Right cardiac atrium (tissue), 5 donors: ENCODE data around the gene STARD3. TPM values are rescaled to one million over a fixed set of nuclear protein-coding genes. Genes with fewer than 3 reads are reported as not detected.
"Not testable (repeated sequence)": the region's sequence is repeated elsewhere in the genome, so short reads cannot be mapped to it uniquely, and the experiment has no call there.

Source experiments
- ATAC-seq, 2 donors: fragments of 200-7000 bp; cut with Tn5 transposase; one replicate each; pipeline versions ENCODE4 v1.8.0 to v1.9.1; 2020; ENCODE audit warnings: moderate library complexity in 2 of 2, mild to moderate bottlenecking in 1 of 2
- DNase-seq, 3 donors: peaks; one replicate each; pipeline ENCODE4 v3.0.0-alpha.2; 2020
- H3K27ac ChIP-seq: one replicate; pipeline ENCODE4 v1.5.1; 2013; ENCODE audit warnings: mild to moderate bottlenecking, low read length, control low read depth, moderate library complexity
- H3K27me3 ChIP-seq: one replicate; pipeline ENCODE4 v1.6.1; 2013; ENCODE audit not compliant: control insufficient read depth, insufficient read depth
- H3K4me1 ChIP-seq: one replicate; pipeline ENCODE4 v1.6.1; 2013; ENCODE audit warnings: low read length; ENCODE audit not compliant: control insufficient read depth, insufficient read depth
- H3K4me3 ChIP-seq: one replicate; pipeline ENCODE4 v1.5.1; 2013; ENCODE audit warnings: low read length, control low read depth
- H3K9me3 ChIP-seq: one replicate; pipeline ENCODE4 v1.6.1; 2013; ENCODE audit warnings: low read length; ENCODE audit not compliant: control insufficient read depth
- WGBS: extraction: QIAGEN DNeasy Blood & Tissue Kit; methylation state at CpG from one replicate; pipeline ENCODE4 v1.1.7; 2013; 5-methylcytosine and 5-hydroxymethylcytosine counted together
- intact Hi-C, 4 donors: fragments of 100-400 bp; cut with DNase I; formaldehyde crosslinking; loops; one replicate each; pipeline versions ENCODE4 v1.11.0 to v1.14.0; 2022 to 2023
- polyA plus RNA-seq: library from polyadenylated mRNA; stranded (reverse); fragments of 200-250 nt; gene quantifications from one replicate; pipeline ENCODE4 v1.2.3, GENCODE V29; 2013
- total RNA-seq, 4 donors: library from RNA; stranded (reverse); fragmentation: NEBNext Ultra II Directional; extraction: Animal tissue kit (Norgen Biotek cat#: 25700); gene quantifications; one replicate each; pipeline ENCODE4 v1.2.1, GENCODE V29; 2021
- donor health status: healthy with polysubstance abuse.
- donor health status: DM: no; HTN: yes; CAD: no.
- donor health status: DM: no; HTN: no; CAD: no.
- donor health status: DM: no; HTN: yes; CAD: no; lungs with severe emphysema.
- donor health status: DM: yes; HTN: yes; CAD: no.

STARD3 gene
- total and polyA plus RNA-seq, 5 donors, result 19.2 to 26.2 (median 22.7) TPM

GRCh38 chr17:39709998-39710964 lies 73.3 kb downstream of the STARD3 start:
- DNase-seq (no peak), ATAC-seq (no peak)
- Histone ChIP-seq H3K27me3 (no peaks in the 10 kb centered on the region), H3K27ac (no peak overlapping the region), H3K4me3 (no peak overlapping the region), H3K4me1 (peaks cover 3% of the 10 kb centered on the region), H3K9me3 (no peaks in the 10 kb centered on the region)
- 89% methylated on average over 20 of the region's 20 CpGs for WGBS
- intact Hi-C loops, result loop anchor here in 1 of 4 donors (10.0 kb wide), 1 partner anchor 65 kb away; no protein-coding TSS in a partner anchor

- intact Hi-C loops, H3K9me3 ChIP-seq, H3K27ac ChIP-seq, DNase-seq, H3K27me3 ChIP-seq, H3K4me1 ChIP-seq, ATAC-seq, H3K4me3 ChIP-seq: not testable (repeated sequence)
- WGBS, result 85% methylated on average over 11 of the region's 11 CpGs
These were observed 74.1 kb downstream of the STARD3 start for GRCh38 chr17:39711071-39711470.

- DNase-seq, result peak in 1 of 3 donors; percentile 38
- intact Hi-C loops, result no loop called here
- Histone ChIP-seq H3K4me1 (no peaks in the 10 kb centered on the region), H3K4me3 (no peak overlapping the region), H3K9me3 (no peaks in the 10 kb centered on the region), H3K27ac (no peak overlapping the region), H3K27me3 (no peaks in the 10 kb centered on the region)
- no peak for ATAC-seq
- 85% methylated on average over 10 of the region's 10 CpGs for WGBS
These were observed 74.9 kb downstream of the STARD3 start for GRCh38 chr17:39711851-39712250.

Other genes starting within 250 kb of the STARD3 start
- 10 to 100 TPM in 2 of 4 donors, 1 to 10 TPM in 2; 8.6 to 12.4 (median 10.7) TPM for gene FBXL20, start 235.5 kb upstream of the STARD3 start, total RNA-seq
- 4.0 TPM for gene FBXL20, start 235.5 kb upstream of the STARD3 start, polyA plus RNA-seq
- gene MED1, start 185.9 kb upstream of the STARD3 start, total RNA-seq, result 10 to 100 TPM; 21.4 to 25.8 (median 23.5) TPM
- 8.9 TPM for gene MED1, start 185.9 kb upstream of the STARD3 start, polyA plus RNA-seq
- gene CDK12, start 175.7 kb upstream of the STARD3 start, total RNA-seq, result 10 to 100 TPM; 24.9 to 27.9 (median 25.9) TPM
- gene CDK12, start 175.7 kb upstream of the STARD3 start, polyA plus RNA-seq, result 8.2 TPM
- not detected for gene NEUROD2, start 29.2 kb upstream of the STARD3 start, total RNA-seq
- gene NEUROD2, start 29.2 kb upstream of the STARD3 start, polyA plus RNA-seq, result not detected
- 1 to 10 TPM; 2.0 to 6.6 (median 2.4) TPM for gene PPP1R1B, start 10.2 kb upstream of the STARD3 start, total RNA-seq
- gene PPP1R1B, start 10.2 kb upstream of the STARD3 start, polyA plus RNA-seq, result 4.4 TPM
- 1,000 to 10,000 TPM; 2,357 to 4,356 (median 2,957) TPM for gene TCAP, start 28.2 kb downstream of the STARD3 start, total RNA-seq
- 4,928 TPM for gene TCAP, start 28.2 kb downstream of the STARD3 start, polyA plus RNA-seq
- gene PNMT, start 31.3 kb downstream of the STARD3 start, total RNA-seq, result 10 to 100 TPM; 18.1 to 39.6 (median 21.3) TPM
- gene PNMT, start 31.3 kb downstream of the STARD3 start, polyA plus RNA-seq, result 32.7 TPM
- gene PGAP3, start 50.9 kb downstream of the STARD3 start, total RNA-seq, result 10 to 100 TPM; 12.9 to 24.0 (median 15.2) TPM
- 13.6 TPM for gene PGAP3, start 50.9 kb downstream of the STARD3 start, polyA plus RNA-seq
- 100 to 1,000 TPM in 3 of 4 donors, 10 to 100 TPM in 1; 99.2 to 178 (median 114) TPM for gene ERBB2, start 62.9 kb downstream of the STARD3 start, total RNA-seq
- gene ERBB2, start 62.9 kb downstream of the STARD3 start, polyA plus RNA-seq, result 56.4 TPM
- 10 to 100 TPM; 53.6 to 67.8 (median 61.8) TPM for gene MIEN1, start 93.4 kb downstream of the STARD3 start, total RNA-seq
- gene MIEN1, start 93.4 kb downstream of the STARD3 start, polyA plus RNA-seq, result 152 TPM
- 1 to 10 TPM in 3 of 4 donors, under 1 TPM in 1; 0.39 to 2.7 (median 1.6) TPM for gene GRB7, start 100.8 kb downstream of the STARD3 start, total RNA-seq
- 0.70 TPM for gene GRB7, start 100.8 kb downstream of the STARD3 start, polyA plus RNA-seq
- gene IKZF3, start 227.2 kb downstream of the STARD3 start, total RNA-seq, result 1 to 10 TPM in 1 of 4 donors, under 1 TPM in 3; 0.28 to 1.3 (median 0.71) TPM
- gene IKZF3, start 227.2 kb downstream of the STARD3 start, polyA plus RNA-seq, result 0.14 TPM
- gene ZPBP2, start 231.1 kb downstream of the STARD3 start, total RNA-seq, result not detected
- not detected for gene ZPBP2, start 231.1 kb downstream of the STARD3 start, polyA plus RNA-seq